Amniotic epithelial cell (primary cell): ENCODE data around the gene TBC1D9B.

Experiments
- DNase-seq: peaks from one replicate; pipeline ENCODE4 v3.0.0-alpha.2; 2010; ENCODE audit warnings: low read depth

TBC1D9B gene

DNA sequence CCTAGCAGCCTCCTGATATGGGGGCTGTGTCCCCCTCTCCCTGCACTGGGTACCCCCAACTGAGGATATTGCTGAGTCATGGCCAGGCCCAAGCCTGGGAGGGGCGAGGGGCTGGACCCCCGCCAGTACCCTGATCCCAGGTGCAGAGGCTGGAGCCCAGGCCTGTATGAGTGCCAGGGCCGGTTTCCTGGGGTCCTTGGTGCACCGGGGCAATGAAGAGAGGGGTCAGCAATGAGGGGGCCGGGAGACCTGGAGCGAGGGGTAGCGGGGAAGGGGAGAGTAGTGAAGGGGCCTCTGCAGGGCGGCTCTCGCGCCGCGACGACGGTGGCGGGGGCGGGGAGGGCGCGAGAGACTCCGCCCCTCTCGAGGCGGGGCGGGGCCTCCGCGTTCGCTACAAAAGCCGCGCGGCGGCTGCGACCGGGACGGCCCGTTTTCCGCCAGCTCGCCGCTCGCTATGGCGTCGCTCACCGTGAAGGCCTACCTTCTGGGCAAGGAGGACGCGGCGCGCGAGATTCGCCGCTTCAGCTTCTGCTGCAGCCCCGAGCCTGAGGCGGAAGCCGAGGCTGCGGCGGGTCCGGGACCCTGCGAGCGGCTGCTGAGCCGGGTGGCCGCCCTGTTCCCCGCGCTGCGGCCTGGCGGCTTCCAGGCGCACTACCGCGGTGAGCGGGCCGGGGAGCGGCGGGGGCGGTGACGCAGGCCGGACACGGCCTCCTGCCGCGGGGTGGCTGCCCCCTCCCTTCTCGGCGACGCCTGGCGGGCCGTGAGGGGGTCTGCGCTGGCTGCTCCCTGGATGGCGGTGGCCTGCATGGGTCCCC is 87.0 kb downstream of the TBC1D9B start, which contains the start of gene SQSTM1:
SQSTM1 (plus strand) TSS at position 423 of the 815 bp plus-strand sequence; CDS start at position 455, 32 bp downstream.
- peak; percentile 67 for DNase-seq

- DNase-seq, result no peak
These were observed 87.6 kb downstream of the TBC1D9B start for GRCh38 chr5:179820127-179820482.

GRCh38 chr5:179819296-179820126 is 88.2 kb downstream of the TBC1D9B start:
- peak; percentile 73 for DNase-seq

GRCh38 chr5:179818746-179819295 is 88.9 kb downstream of the TBC1D9B start:
- DNase-seq, result peak; percentile 93

DNA sequence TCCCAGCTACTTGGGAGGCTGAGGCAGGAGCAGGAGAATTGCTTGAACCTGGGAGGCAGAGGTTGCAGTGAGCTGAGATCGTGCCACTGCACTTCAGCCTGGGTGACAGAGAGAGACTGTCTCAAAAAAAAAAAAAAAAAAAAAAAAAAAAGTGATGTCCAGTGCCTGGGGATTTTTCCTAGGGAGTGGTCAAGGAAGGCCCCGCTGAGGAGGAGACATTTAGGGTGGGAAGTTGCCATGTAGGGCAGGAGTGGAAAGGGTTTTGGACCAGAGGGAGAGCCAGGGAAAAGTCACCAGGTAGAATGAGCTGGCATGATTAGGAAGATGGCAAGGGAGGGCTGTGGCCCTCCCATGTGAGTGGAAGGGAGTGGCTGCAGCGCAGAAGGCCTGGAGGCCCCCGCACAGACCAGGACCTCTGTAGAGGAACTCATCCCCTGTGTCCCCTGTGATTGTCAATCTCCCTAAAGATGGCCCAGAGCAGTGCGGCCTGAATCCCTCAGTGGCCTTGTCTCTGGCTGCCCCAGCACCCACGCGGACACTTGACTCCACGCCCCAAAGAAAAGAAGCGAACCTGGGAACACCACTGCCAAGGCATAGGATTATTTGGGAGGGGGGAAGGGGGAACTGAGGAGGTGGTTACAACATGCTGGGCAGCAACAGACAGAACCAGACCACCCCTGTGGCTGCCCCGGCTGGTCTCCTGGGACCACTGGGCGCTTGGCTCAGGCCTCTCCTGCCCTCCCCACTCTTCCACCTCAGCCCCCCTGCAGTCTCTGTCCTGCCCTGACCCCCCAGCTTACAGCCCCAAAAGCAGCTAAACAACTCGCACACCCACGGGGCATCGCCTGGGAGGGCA is 89.6 kb downstream of the TBC1D9B start:
- no peak for DNase-seq

DNA sequence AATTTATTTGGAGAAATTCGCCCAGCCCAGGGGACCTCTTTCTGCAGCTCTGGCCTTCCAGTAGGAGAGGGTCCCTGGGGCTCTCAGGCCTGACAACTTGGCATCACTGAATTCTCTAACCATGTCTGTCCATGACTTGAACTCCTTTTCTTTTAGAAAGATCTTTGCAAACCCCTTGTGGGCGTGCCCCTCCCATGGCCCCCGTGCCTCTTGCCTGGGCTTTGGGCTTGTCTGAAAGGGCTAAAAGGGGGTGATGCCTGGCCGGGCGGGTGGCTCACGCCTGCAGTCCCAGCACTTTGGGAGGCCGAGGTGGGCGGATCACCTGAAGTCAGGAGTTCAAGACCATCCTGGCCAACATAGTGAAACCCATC is 90.2 kb downstream of the TBC1D9B start:
- DNase-seq, result no peak

GRCh38 chr5:179816796-179817469 is 90.8 kb downstream of the TBC1D9B start:
- DNase-seq, result no peak

DNA sequence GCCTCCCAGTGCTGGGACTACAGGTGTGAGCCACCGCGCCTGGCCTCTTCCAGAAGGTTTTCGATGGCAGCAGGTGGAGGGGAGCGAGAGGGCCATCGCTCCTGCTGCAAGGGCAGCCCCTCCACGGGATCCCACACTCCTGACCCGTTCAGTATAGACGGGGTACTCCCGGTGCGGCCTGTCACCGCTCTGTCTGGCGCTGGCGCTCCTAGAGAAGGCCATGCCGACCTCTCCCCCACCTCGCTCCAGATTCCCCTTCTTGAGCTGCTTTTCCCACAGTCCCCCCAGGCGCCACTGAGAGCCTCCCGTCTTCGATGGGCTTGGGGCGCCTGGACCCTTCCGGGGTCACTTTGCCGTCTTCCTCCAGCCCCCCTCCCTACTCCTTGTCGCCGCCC is 91.3 kb downstream of the TBC1D9B start:
- DNase-seq, result no peak

GRCh38 chr5:179815491-179816249 is 92.0 kb downstream of the TBC1D9B start:
- no peak for DNase-seq

GRCh38 chr5:179814090-179814489 is 93.6 kb downstream of the TBC1D9B start:
- no peak for DNase-seq

DNA sequence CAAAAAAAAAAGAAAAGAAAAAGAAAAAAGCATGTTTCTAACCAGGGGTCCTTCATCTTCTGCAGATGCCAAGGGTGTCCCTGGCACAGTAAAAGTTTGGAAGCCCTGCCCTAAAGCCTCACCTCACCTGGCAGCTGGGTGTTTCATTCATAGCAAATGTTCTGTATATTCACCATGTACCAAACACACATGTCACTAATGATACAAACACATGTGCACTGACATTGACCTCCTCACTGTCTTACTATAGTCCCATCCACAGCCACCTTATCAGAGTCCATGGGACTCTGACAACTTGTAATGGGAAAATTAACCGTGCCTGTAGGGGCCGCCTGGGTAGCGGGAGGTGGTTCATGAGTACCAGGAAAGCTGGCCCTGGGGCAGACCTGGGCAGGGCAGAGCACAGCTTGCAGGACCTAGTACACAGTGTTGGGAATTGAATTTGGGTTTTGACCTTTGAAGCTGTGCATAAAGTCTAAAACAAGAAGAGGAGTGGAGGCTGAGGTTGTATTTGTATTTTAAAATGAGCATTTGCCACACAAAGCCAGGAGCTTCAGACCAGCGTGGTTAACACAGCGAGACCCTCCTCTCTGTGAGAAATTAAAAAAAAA is 94.6 kb downstream of the TBC1D9B start:
- no peak for DNase-seq

- DNase-seq, result no peak
These were observed 95.4 kb downstream of the TBC1D9B start for GRCh38 chr5:179812135-179812825.
